Measurements from ENCODE around the gene DENND2C.

The DENND2C gene

DNA sequence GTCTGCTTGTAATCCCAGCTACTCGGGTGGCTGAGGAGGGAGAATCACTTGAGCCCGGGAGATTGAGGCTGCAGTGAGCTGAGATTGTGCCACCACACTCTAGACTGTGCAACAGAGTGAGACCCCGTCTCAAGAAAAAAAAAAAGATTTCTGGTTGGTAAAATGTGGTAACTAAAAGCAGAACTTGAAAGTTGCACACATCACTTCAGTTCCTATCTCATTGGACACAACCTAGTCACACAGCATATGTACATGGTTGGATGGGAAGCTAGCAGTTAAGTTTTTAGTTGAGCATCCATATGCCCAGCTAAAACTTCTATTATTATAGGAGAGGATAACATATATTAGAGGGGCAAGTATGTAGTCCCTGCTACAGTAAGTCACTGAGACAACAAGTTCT, 110.5 kb downstream of the DENND2C start:
- no peak for DNase-seq
- in situ Hi-C loops (cut with MboI; ENCODE audit: low pct_unique_long_range_greater_than_20kb, low sequenced_read_pairs): no loop called here

DNA sequence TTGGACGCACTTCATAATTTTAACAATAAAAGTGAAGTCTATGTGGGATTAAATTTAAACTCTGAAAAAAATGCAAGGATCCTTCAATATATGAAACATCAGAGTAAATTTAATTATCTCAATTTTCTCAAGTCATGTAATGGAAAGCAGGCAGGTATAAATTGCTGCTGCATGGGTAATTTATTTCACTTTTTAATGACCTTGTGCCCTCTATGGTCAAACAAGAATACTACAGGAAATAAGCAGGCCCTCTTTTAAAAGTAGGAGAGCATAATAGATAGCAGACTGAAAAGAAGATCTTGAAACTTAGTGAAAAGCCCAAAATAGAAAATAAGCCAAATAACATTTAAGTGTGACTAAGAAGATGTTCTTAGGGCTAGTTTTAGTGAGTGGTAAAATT, 111.3 kb downstream of the DENND2C start:
- DNase-seq: no peak
- in situ Hi-C loops (cut with MboI; ENCODE audit: low pct_unique_long_range_greater_than_20kb, low sequenced_read_pairs): no loop called here

GRCh38 chr1:114554577-114554976, 115.3 kb downstream of the DENND2C start:
- in situ Hi-C loops (cut with MboI; ENCODE audit: low pct_unique_long_range_greater_than_20kb, low sequenced_read_pairs): no loop called here

GRCh38 chr1:114552106-114552639, 117.7 kb downstream of the DENND2C start:
- no peak for DNase-seq
- in situ Hi-C loops (cut with MboI; ENCODE audit: low pct_unique_long_range_greater_than_20kb, low sequenced_read_pairs): no loop called here

More at GRCh38 chr1:114554577-114554976, 115.3 kb downstream of the DENND2C start:
- DNase-seq: no peak

GRCh38 chr1:114551400-114551799, 118.4 kb downstream of the DENND2C start:
- no peak for DNase-seq
- in situ Hi-C loops (cut with MboI; ENCODE audit: low pct_unique_long_range_greater_than_20kb, low sequenced_read_pairs): no loop called here

- in situ Hi-C loops (cut with MboI; ENCODE audit: low pct_unique_long_range_greater_than_20kb, low sequenced_read_pairs): no loop called here
- DNase-seq: no peak
Measured at GRCh38 chr1:114550336-114550735, 119.5 kb downstream of the DENND2C start.

GRCh38 chr1:114549137-114549536, 120.7 kb downstream of the DENND2C start:
- no peak for DNase-seq
- in situ Hi-C loops (cut with MboI; ENCODE audit: low pct_unique_long_range_greater_than_20kb, low sequenced_read_pairs): no loop called here

DNA sequence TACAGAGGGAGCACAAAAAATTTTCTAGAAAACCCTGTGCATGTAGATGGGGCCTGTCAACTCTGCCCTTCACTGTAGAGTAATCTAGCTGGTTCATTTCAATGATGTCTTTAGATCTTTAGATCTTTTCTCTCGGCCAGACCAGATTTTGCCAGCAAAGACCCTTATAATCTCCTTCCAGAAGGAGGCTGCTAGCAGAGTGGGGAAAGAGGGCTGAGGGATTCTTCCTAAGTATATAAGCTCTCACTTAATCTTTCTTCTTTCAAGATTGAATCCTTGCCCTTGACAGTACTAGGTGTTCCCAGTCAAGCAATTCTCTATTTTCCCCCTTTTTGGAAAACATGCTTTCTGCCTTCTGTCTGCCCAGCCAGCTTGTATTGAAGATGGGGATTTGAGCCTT, 122.8 kb downstream of the DENND2C start:
- in situ Hi-C loops (cut with MboI; ENCODE audit: low pct_unique_long_range_greater_than_20kb, low sequenced_read_pairs): no loop called here
- DNase-seq: no peak

DNA sequence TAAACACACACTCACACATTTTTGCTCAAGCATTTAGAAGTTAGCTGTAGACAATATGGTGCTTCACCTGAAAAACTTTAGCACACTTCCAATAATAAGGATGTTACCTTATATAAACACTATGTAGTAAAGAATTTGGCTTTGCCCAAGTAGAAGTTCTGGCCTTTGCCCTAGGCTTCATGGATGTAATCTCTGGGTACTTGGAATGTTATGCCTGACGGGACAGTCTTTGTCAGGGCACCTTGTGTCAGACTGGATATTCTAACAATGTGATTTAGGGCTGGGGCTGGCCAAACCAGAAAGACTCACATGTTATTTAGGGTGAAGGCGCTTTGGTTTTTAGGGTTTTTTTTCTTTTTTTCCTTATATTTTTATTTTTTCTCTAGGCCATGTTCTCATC, 124.1 kb downstream of the DENND2C start:
- no peak for DNase-seq
- in situ Hi-C loops (cut with MboI; ENCODE audit: low pct_unique_long_range_greater_than_20kb, low sequenced_read_pairs): no loop called here

DNA sequence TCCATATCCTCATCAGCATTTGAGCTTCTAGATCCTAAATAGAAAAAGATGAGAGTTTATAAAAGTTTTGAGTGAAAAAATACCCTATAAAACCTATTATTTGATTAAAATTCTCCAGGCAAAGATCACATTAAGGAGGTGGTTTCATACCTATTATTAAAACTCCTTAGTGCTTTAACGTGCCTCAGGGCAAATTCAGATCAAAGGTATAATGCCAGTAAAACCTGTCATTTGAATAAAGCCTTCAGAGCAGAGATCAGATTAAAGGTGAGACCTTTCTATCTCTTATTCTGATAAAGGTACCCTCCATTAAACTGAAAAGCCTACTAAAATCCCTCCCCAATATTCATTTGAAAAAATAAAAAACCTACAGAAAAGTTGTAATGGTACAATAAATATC, 124.5 kb downstream of the DENND2C start:
- no peak for DNase-seq
- in situ Hi-C loops (cut with MboI; ENCODE audit: low pct_unique_long_range_greater_than_20kb, low sequenced_read_pairs): no loop called here

GRCh38 chr1:114540821-114541220, 129.0 kb downstream of the DENND2C start:
- no peak for DNase-seq
- in situ Hi-C loops (cut with MboI; ENCODE audit: low pct_unique_long_range_greater_than_20kb, low sequenced_read_pairs): no loop called here

- no peak for DNase-seq
- in situ Hi-C loops (cut with MboI; ENCODE audit: low pct_unique_long_range_greater_than_20kb, low sequenced_read_pairs): no loop called here
Measured at GRCh38 chr1:114540272-114540671, 129.6 kb downstream of the DENND2C start.

DNA sequence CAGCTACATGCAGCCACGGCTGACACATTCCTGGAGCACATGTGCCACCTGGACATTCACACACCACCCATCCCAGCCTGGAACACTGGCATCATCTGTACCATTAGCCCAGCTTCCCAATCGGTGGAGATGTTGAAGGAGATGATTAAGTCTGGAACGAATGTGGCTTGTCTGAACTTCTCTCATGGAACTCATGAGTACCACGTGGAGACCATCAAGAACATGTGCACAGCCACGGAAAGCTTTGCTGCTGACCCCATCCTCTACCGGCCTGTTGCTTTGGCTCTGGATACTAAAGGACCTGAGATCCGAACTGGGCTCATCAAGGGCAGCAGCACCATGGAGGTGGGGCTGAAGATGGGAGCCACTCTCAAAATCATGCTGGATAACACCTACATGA, 133.8 kb downstream of the DENND2C start:
- in situ Hi-C loops (cut with MboI; ENCODE audit: low pct_unique_long_range_greater_than_20kb, low sequenced_read_pairs): no loop called here
- DNase-seq: no peak

GRCh38 chr1:114535401-114535800, 134.4 kb downstream of the DENND2C start:
- DNase-seq: no peak
- in situ Hi-C loops (cut with MboI; ENCODE audit: low pct_unique_long_range_greater_than_20kb, low sequenced_read_pairs): no loop called here

All from KBM-7 (cell line).